Measurements from ENCODE around the gene POMGNT1. TPM values are rescaled to one million over a fixed set of nuclear protein-coding genes. Genes with fewer than 3 reads are reported as not detected.

POMGNT1 gene
- total and polyA plus RNA-seq, 10 of the 15 experiments (the other 5 are each of a cell fraction or from before 2014, with no cell fraction given): 8.6 to 35.2 (median 29.5) TPM

GRCh38 chr1:46197560-46197963 lies 672 bp downstream of the POMGNT1 start (continued):
- TF ChIP-seq RBBP5 (conservative IDR thresholded peaks at IDR 0.05) (no peak), PAX8 (IDR thresholded peaks at IDR 0.05) (no peak), SMAD5 (IDR thresholded peaks at IDR 0.05; ENCODE audit: low read depth) (no peak), HDAC6 (IDR thresholded peaks at IDR 0.05; ENCODE audit: unreplicated experiment) (no peak), CEBPZ (IDR thresholded peaks at IDR 0.05; ENCODE audit: low read depth, low read length) (no peak), NFIC (IDR thresholded peaks at IDR 0.05; ENCODE audit: low read depth, low read length) (no peak), NR2C2 (IDR thresholded peaks at IDR 0.05; ENCODE audit: borderline replicate concordance, control insufficient read depth, insufficient read length, low read depth) (no peak)
- TF ChIP-seq, protein P1, sequence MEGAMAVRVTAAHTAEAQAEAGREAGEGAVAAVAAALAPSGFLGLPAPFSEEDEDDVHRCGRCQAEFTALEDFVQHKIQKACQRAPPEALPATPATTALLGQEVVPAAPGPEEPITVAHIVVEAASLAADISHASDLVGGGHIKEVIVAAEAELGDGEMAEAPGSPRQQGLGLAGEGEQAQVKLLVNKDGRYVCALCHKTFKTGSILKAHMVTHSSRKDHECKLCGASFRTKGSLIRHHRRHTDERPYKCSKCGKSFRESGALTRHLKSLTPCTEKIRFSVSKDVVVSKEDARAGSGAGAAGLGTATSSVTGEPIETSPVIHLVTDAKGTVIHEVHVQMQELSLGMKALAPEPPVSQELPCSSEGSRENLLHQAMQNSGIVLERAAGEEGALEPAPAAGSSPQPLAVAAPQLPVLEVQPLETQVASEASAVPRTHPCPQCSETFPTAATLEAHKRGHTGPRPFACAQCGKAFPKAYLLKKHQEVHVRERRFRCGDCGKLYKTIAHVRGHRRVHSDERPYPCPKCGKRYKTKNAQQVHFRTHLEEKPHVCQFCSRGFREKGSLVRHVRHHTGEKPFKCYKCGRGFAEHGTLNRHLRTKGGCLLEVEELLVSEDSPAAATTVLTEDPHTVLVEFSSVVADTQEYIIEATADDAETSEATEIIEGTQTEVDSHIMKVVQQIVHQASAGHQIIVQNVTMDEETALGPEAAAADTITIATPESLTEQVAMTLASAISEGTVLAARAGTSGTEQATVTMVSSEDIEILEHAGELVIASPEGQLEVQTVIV (IDR thresholded peaks at IDR 0.05; ENCODE audit: borderline replicate concordance, partially characterized antibody): no peak
